ENCODE data around the gene ING1. TPM values are rescaled to one million over a fixed set of nuclear protein-coding genes. Genes with fewer than 3 reads are reported as not detected.

Gene ING1, protein sequence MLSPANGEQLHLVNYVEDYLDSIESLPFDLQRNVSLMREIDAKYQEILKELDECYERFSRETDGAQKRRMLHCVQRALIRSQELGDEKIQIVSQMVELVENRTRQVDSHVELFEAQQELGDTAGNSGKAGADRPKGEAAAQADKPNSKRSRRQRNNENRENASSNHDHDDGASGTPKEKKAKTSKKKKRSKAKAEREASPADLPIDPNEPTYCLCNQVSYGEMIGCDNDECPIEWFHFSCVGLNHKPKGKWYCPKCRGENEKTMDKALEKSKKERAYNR
- total RNA-seq, result 7.7 and 9.5 TPM in 2 replicates

GRCh38 chr13:110713642-110713952 is at the start of gene ING1:
ING1 (plus strand) TSS chr13:110713700; CDS start chr13:110714150, 450 bp downstream.

GRCh38 chr13:110705826-110706569 is 7.5 kb upstream of the ING1 start, which contains the start of gene CARS2:
CARS2 (minus strand) TSS chr13:110706116; CDS start chr13:110706093, 23 bp downstream.

Other genes starting within 250 kb of the ING1 start
- gene RAB20, start 152.0 kb upstream of the ING1 start, total RNA-seq, result 6.6 and 13.5 TPM in 2 replicates
- 17.6 and 20.4 TPM in 2 replicates for gene NAXD, start 98.2 kb upstream of the ING1 start, total RNA-seq
- gene CARS2, start 7.6 kb upstream of the ING1 start, total RNA-seq, result 52.6 and 55.1 TPM in 2 replicates
- 25.0 and 48.6 TPM in 2 replicates for gene ANKRD10, start 201.4 kb downstream of the ING1 start, total RNA-seq